Smooth muscle cell (in vitro differentiated cells): ENCODE data around the gene TMEM200C. TPM values are rescaled to one million over a fixed set of nuclear protein-coding genes. Genes with fewer than 3 reads are reported as not detected.

Source experiments
- DNase-seq: peaks from one replicate; lab custom pipeline; 2025; ENCODE audit not compliant: unreplicated experiment; lab: John Stamatoyannopoulos, UW
- H2AFZ ChIP-seq: fragments of 200-600 bp; sonication (generic); 2 replicates; pipeline ENCODE4 v1.6.0; 2016; ENCODE audit warnings: antibody characterized with exemption, low read depth, mild to moderate bottlenecking
- H3F3A ChIP-seq: fragments of 200-600 bp; sonication (generic); 2 replicates; pipeline ENCODE4 v1.6.0; 2017; ENCODE audit warnings: antibody characterized with exemption, low read depth
- H3K27ac ChIP-seq: fragments of 200-600 bp; sonication (generic); 2 replicates; pipeline ENCODE4 v1.5.1; 2016; ENCODE audit warnings: low read depth, mild to moderate bottlenecking
- H3K27me3 ChIP-seq: fragments of 200-600 bp; sonication (generic); 2 replicates; pipeline ENCODE4 v1.6.1; 2016; ENCODE audit warnings: low read depth, mild to moderate bottlenecking
- H3K36me3 ChIP-seq: fragments of 200-600 bp; sonication (generic); 2 replicates; pipeline ENCODE4 v1.5.1; 2016; ENCODE audit warnings: low read depth
- H3K4me1 ChIP-seq: fragments of 200-600 bp; sonication (generic); 2 replicates; pipeline ENCODE4 v1.5.1; 2016; ENCODE audit warnings: low read depth
- H3K4me2 ChIP-seq: fragments of 200-600 bp; sonication (generic); 2 replicates; pipeline ENCODE4 v1.6.0; 2016; ENCODE audit warnings: mild to moderate bottlenecking
- H3K4me3 ChIP-seq: fragments of 200-600 bp; sonication (generic); 2 replicates; pipeline ENCODE4 v1.5.1; 2016; ENCODE audit warnings: mild to moderate bottlenecking
- H3K79me2 ChIP-seq: fragments of 200-600 bp; sonication (generic); 2 replicates; pipeline ENCODE4 v1.6.0; 2016; ENCODE audit warnings: low read depth, mild to moderate bottlenecking
- H3K9ac ChIP-seq: fragments of 200-600 bp; sonication (generic); 2 replicates; pipeline ENCODE4 v1.6.0; 2016; ENCODE audit warnings: low read depth
- H3K9me3 ChIP-seq: fragments of 200-600 bp; sonication (generic); replicated peaks from 2 replicates; pipeline ENCODE4 v1.5.1; 2016; ENCODE audit warnings: low read depth
- H4K20me1 ChIP-seq: fragments of 200-600 bp; sonication (generic); 2 replicates; pipeline ENCODE4 v1.6.0; 2016; ENCODE audit warnings: low read depth
- WGBS: methylation state at CpG from one replicate; pipeline ENCODE4 v1.1.7; 2016; ENCODE audit warnings: low lambda C conversion rate; 5-methylcytosine and 5-hydroxymethylcytosine counted together
- polyA plus RNA-seq: library from polyadenylated mRNA; unstranded; fragments of >200 nt; fragmentation: Nextera tagmentation; extraction: Ambion mirVana; gene quantifications from 2 replicates; pipeline ENCODE4 v1.2.1, GENCODE V29; 2016
- total RNA-seq: library from RNA; depleted of rRNA; stranded (reverse); fragments of >200 nt; gene quantifications from 2 replicates; pipeline ENCODE4 v1.2.3, GENCODE V29; 2014
- TF ChIP-seq, protein P1 (sequence below): fragments of 200-600 bp; sonication (generic); IDR thresholded peaks from 2 replicates; pipeline ENCODE4 v1.5.1; 2017; ENCODE audit warnings: borderline replicate concordance, mild to moderate bottlenecking, antibody characterized with exemption; ENCODE audit not compliant: insufficient read depth, poor library complexity, severe bottlenecking

Gene TMEM200C
- total RNA-seq (1.1 and 1.2 TPM in 2 replicates), polyA plus RNA-seq (0.56 and 1.8 TPM in 2 replicates)

DNA sequence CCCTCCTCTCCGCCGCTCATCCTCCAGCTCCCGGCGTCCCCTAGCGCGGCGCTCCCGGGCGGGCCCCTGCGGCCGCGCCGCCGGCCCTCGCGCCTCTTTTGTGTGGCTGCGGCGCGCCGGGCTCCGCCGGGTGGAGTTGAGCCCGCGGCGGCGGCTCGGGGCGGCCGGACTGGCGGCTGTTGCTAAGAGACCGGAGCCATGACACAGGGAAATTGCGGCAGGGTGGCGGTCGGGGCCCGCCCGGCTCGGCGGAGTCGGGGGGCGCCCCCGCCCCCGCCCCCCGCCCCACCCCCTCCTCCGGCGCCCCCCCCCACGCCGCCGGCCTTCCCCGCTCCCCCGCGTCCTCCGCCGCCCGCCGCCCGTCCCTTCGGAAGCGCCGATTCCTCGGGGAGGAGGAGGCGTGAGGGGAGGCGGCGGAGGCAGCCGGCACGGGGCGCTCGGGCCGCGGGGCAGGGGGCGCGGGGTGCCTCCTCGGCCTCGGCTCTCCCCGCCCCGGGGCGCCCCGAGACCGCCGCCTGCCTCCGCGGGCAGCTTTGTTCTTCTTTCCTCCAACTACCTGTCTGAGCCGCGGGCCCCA, at the start of gene TMEM200C:
Gene TMEM200C, minus strand, starts transcription at position 224 of the 577 bp plus-strand sequence. CDS start 3,459 bp downstream, outside the sequence.
- Histone ChIP-seq H3K4me2 (peak within 1 kb of the TSS; percentile 93), H3F3A (no peaks in the 10 kb centered on the region), H3K79me2 (no peaks in the 10 kb centered on the region), H3K27me3 (peaks cover 81% of the 10 kb centered on the region), H3K36me3 (no peaks in the 10 kb centered on the region), H3K4me3 (peak within 1 kb of the TSS; percentile 65), H4K20me1 (no peaks in the 10 kb centered on the region), H3K27ac (no peak within 1 kb of the TSS), H3K9ac (no peak within 1 kb of the TSS), H3K4me1 (no peaks in the 10 kb centered on the region), H3K9me3 (no peaks in the 10 kb centered on the region), H2AFZ (peak within 1 kb of the TSS; percentile 82)
- TF ChIP-seq, protein P1, sequence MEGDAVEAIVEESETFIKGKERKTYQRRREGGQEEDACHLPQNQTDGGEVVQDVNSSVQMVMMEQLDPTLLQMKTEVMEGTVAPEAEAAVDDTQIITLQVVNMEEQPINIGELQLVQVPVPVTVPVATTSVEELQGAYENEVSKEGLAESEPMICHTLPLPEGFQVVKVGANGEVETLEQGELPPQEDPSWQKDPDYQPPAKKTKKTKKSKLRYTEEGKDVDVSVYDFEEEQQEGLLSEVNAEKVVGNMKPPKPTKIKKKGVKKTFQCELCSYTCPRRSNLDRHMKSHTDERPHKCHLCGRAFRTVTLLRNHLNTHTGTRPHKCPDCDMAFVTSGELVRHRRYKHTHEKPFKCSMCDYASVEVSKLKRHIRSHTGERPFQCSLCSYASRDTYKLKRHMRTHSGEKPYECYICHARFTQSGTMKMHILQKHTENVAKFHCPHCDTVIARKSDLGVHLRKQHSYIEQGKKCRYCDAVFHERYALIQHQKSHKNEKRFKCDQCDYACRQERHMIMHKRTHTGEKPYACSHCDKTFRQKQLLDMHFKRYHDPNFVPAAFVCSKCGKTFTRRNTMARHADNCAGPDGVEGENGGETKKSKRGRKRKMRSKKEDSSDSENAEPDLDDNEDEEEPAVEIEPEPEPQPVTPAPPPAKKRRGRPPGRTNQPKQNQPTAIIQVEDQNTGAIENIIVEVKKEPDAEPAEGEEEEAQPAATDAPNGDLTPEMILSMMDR = no peak
- WGBS = under 1% methylated on average over 33 of the region's 83 CpGs
- DNase-seq = peak; percentile 17

DNA sequence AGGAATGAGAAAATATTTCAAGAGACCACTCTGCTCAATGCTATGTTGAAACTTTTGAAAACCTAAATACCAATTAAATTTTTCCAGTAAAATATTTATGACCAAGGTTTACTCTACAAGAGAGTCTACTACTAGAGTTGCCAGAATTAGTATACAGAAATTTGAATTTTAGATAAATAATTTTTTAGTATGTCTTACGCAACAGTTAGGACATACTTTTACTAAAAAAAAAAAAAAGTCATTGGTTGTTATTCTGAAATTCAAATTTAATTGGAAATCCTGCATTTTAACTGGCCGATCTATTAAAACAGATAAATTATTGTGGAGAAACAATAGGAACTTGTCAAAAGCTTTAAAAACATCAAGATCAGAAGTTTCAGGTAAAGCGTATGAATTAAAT, 49.1 kb upstream of the TMEM200C start:
- Histone ChIP-seq H2AFZ (no peak overlapping the region), H3K9ac (no peak overlapping the region), H3K79me2 (no peaks in the 10 kb centered on the region), H3K36me3 (no peaks in the 10 kb centered on the region), H3K4me1 (no peaks in the 10 kb centered on the region), H4K20me1 (no peaks in the 10 kb centered on the region), H3K4me3 (no peak overlapping the region), H3K27me3 (peaks cover 6% of the 10 kb centered on the region), H3K27ac (no peak overlapping the region), H3F3A (peaks cover 12% of the 10 kb centered on the region), H3K4me2 (no peak overlapping the region), H3K9me3 (no peaks in the 10 kb centered on the region)
- no peak for DNase-seq
- 84% methylated on average over 3 of the region's 3 CpGs for WGBS
- TF ChIP-seq, protein P1 = no peak

DNA sequence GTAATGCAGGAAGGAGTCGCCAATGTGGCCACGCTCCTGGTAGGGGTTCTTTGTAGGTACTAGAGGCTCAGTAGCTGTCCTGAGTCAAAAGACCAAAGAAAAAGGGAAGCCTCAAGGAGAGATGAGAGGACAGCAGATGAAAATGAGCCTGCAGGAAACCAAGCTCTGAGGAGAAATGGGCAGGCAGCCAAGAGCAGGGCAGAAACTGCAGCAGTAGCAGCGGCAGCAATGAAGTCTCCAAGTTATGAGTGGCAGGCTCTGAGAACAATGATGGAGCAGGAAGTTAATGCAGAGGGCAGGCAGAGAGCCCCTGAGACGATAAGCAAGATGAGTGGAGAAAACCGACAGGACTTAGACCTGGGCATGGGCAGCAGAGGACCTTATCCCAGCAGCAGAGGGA, 48.2 kb upstream of the TMEM200C start:
- Histone ChIP-seq H4K20me1 (no peaks in the 10 kb centered on the region), H3F3A (peaks cover 11% of the 10 kb centered on the region), H3K4me1 (no peaks in the 10 kb centered on the region), H3K79me2 (no peaks in the 10 kb centered on the region), H3K27me3 (peaks cover 6% of the 10 kb centered on the region), H3K9me3 (no peaks in the 10 kb centered on the region), H3K4me2 (no peak overlapping the region), H2AFZ (no peak overlapping the region), H3K9ac (no peak overlapping the region), H3K36me3 (no peaks in the 10 kb centered on the region), H3K4me3 (no peak overlapping the region), H3K27ac (no peak overlapping the region)
- 91% methylated on average over 5 of the region's 5 CpGs for WGBS
- TF ChIP-seq, protein P1 = no peak
- DNase-seq = no peak

DNA sequence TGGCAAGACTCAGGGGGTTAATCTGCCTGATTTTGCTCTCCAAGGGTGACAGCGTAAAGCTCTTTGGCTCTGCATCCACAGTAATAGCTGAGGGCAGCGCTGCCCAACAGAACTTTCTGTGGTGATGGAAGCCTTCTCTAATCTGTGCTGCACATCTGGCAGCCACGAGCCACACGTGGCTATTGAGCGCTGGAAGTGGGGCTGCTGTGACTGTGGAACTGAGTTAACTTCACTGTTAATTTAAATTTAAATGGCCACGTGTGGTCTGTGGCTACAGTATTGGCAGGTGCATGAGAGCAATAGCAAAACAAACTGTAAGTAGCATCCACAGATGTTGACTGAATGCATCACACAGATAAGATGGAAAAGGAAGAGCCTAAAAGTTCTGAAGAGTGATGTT, 47.3 kb upstream of the TMEM200C start:
- no peaks in the 10 kb centered on the region for H3K9me3 ChIP-seq
- no peaks in the 10 kb centered on the region for H3K36me3 ChIP-seq
- H3K4me3 ChIP-seq = no peak overlapping the region
- TF ChIP-seq, protein P1 = no peak
- no peaks in the 10 kb centered on the region for H3K4me1 ChIP-seq
- peaks cover 6% of the 10 kb centered on the region for H3K27me3 ChIP-seq
- H2AFZ ChIP-seq = no peak overlapping the region
- no peaks in the 10 kb centered on the region for H4K20me1 ChIP-seq
- WGBS = 66% methylated on average over 6 of the region's 6 CpGs
- no peak overlapping the region for H3K9ac ChIP-seq
- peaks cover 1% of the 10 kb centered on the region for H3F3A ChIP-seq
- no peak overlapping the region for H3K27ac ChIP-seq
- no peak for DNase-seq
- no peaks in the 10 kb centered on the region for H3K79me2 ChIP-seq
- H3K4me2 ChIP-seq = no peak overlapping the region
